Nephron progenitor cell (in vitro differentiated cells): ENCODE measurements around the gene LIFR.
A peak's percentile ranks its signal among the peaks of the same experiment; 100 is the strongest.

Experiments used
- DNase-seq: peaks from one replicate; pipeline ENCODE4 v3.0.0; 2021
- H3K27ac Mint-ChIP-seq: 2 replicates; pipeline ENCODE4 v1.8.0; 2021; ENCODE audit warnings: mild to moderate bottlenecking, moderate library complexity, mixed read lengths
- H3K27me3 Mint-ChIP-seq: 2 replicates; pipeline ENCODE4 v1.8.0; 2021; ENCODE audit warnings: mild to moderate bottlenecking, low read depth, mixed read lengths; ENCODE audit not compliant: poor library complexity
- H3K36me3 Mint-ChIP-seq: 2 replicates; pipeline ENCODE4 v1.8.0; 2021; ENCODE audit warnings: low read depth, mixed read lengths
- H3K4me1 Mint-ChIP-seq: 2 replicates; pipeline ENCODE4 v1.8.0; 2021; ENCODE audit warnings: mixed read lengths
- H3K4me3 Mint-ChIP-seq: 2 replicates; pipeline ENCODE4 v1.8.0; 2021; ENCODE audit warnings: mild to moderate bottlenecking, moderate library complexity, mixed read lengths
- H3K9me3 Mint-ChIP-seq: 2 replicates; pipeline ENCODE4 v1.8.0; 2021; ENCODE audit warnings: mild to moderate bottlenecking, moderate library complexity, mixed read lengths
- TF ChIP-seq, protein P1 (sequence below): fragments of 200-600 bp; sonication (generic); IDR thresholded peaks from 2 replicates; pipeline ENCODE4 v1.5.0; 2021; ENCODE audit warnings: antibody characterized with exemption

The LIFR gene

DNA sequence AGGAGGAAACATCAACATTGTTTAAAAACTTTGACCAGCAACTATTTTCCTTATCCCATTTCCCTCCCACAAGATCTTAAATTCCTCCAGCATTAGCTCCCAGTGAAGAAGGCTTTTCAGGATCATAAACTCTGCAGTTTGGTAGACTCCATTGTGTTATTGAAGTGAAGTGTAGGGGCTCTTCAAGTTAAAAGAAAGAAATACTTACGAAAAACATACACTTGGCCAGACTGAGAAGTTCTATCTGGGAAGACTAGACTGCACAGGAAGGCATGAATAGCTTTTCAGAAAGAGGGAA is 22.3 kb downstream of the LIFR start:
- no peak for DNase-seq
- Mint-ChIP-seq H3K36me3 (peaks cover 14% of the 10 kb centered on the region), H3K27me3 (no peaks in the 10 kb centered on the region), H3K9me3 (peaks cover 13% of the 10 kb centered on the region), H3K4me1 (peaks cover 24% of the 10 kb centered on the region), H3K27ac (peak overlapping the region; percentile 39), H3K4me3 (no peak overlapping the region)
- TF ChIP-seq, protein P1, sequence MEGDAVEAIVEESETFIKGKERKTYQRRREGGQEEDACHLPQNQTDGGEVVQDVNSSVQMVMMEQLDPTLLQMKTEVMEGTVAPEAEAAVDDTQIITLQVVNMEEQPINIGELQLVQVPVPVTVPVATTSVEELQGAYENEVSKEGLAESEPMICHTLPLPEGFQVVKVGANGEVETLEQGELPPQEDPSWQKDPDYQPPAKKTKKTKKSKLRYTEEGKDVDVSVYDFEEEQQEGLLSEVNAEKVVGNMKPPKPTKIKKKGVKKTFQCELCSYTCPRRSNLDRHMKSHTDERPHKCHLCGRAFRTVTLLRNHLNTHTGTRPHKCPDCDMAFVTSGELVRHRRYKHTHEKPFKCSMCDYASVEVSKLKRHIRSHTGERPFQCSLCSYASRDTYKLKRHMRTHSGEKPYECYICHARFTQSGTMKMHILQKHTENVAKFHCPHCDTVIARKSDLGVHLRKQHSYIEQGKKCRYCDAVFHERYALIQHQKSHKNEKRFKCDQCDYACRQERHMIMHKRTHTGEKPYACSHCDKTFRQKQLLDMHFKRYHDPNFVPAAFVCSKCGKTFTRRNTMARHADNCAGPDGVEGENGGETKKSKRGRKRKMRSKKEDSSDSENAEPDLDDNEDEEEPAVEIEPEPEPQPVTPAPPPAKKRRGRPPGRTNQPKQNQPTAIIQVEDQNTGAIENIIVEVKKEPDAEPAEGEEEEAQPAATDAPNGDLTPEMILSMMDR, result no peak

DNA sequence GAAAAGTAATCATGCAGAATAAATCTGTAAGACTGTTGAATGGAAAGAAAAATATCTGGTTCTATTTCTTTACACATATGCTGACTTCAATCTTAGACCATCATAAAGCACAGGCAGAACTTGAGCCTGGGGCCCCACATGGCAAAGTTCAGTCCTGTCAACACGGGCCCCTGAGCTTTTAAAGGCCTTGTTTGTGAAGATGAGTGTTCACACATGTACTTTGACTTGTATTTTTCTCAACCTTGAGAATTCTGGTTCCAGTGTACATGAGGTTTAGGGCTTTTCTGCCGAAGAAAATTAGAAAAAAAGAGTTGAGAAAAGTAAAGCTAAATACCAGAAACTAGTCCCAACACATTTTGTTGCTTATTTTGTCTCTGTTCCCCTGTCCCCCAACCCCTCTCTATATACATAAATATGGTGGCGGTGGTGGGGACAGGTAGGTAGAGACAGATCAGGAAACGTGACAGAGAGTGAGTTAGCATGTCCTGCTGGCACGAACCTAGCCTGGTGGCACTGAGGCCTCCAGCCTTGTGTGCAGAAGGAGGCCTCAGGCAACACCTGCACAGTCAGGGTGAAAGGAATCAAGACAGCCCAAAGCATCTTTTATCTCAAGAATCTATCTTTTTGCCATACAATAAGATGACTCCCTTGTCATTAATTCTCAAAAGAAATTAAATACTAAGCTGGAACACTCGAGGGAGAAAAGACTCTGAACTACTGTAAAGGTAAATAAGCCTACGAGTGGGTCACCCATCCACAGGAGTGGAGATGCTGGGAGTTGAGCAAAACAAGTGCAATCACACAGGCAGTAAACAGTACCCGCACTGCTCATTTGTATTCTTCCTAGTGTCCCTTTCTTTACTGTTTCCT is 22.9 kb downstream of the LIFR start:
- Mint-ChIP-seq H3K9me3 (peaks cover 13% of the 10 kb centered on the region), H3K4me1 (peaks cover 24% of the 10 kb centered on the region), H3K36me3 (peaks cover 14% of the 10 kb centered on the region), H3K4me3 (no peak overlapping the region), H3K27me3 (no peaks in the 10 kb centered on the region), H3K27ac (peak overlapping the region; percentile 39)
- TF ChIP-seq, protein P1, result no peak
- DNase-seq, result no peak

DNA sequence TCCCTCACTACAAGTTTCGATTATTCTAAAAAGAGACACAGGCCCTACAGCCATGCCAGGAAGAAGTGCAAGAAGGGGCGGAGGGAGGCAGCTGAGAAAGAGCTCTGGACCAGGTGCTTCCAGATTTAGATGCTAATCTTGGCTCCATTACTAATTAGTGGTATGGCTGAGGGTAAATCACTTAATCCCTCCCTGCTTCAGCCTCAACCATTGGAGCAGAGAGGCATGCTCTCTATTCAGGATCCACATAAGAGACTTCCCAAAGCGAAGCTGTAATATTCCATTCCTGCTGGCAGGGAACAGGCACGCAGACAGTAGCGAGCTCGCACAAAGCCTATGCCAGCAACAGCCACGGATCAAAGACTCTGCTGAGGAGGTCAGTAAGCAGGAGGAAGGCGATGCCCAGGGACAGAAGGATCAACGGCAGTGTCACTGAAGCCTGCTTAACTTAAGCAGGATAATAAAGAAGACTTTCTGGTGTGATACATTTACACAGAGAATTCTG is 24.2 kb downstream of the LIFR start:
- TF ChIP-seq, protein P1, result no peak
- Mint-ChIP-seq H3K36me3 (peaks cover 26% of the 10 kb centered on the region), H3K4me3 (no peak overlapping the region), H3K27ac (no peak overlapping the region), H3K27me3 (no peaks in the 10 kb centered on the region), H3K9me3 (peaks cover 13% of the 10 kb centered on the region), H3K4me1 (peaks cover 28% of the 10 kb centered on the region)
- DNase-seq, result no peak

DNA sequence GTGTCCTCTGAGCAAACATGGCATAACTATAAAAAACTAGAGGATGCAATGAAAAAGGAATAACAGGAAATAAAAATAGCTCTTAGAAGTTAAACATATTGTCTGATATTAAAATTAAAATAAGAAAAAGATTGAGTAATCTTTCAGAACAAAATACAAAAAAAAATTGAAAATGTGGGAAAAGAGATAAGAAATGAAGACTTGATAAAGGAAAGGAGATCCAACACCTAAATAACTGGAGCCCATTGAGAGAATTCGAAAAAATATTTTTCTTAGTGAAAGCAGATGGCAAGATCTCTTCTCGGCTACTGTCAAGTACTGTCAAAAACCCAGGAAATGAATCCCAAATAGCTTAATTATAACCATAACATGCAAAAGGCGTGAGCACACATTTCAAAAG is 24.9 kb downstream of the LIFR start:
- TF ChIP-seq, protein P1, result no peak
- no peak overlapping the region for H3K4me3 Mint-ChIP-seq
- H3K36me3 Mint-ChIP-seq, result peaks cover 31% of the 10 kb centered on the region
- no peaks in the 10 kb centered on the region for H3K27me3 Mint-ChIP-seq
- H3K27ac Mint-ChIP-seq, result no peak overlapping the region
- peaks cover 28% of the 10 kb centered on the region for H3K4me1 Mint-ChIP-seq
- DNase-seq, result no peak
- H3K9me3 Mint-ChIP-seq, result peaks cover 13% of the 10 kb centered on the region

DNA sequence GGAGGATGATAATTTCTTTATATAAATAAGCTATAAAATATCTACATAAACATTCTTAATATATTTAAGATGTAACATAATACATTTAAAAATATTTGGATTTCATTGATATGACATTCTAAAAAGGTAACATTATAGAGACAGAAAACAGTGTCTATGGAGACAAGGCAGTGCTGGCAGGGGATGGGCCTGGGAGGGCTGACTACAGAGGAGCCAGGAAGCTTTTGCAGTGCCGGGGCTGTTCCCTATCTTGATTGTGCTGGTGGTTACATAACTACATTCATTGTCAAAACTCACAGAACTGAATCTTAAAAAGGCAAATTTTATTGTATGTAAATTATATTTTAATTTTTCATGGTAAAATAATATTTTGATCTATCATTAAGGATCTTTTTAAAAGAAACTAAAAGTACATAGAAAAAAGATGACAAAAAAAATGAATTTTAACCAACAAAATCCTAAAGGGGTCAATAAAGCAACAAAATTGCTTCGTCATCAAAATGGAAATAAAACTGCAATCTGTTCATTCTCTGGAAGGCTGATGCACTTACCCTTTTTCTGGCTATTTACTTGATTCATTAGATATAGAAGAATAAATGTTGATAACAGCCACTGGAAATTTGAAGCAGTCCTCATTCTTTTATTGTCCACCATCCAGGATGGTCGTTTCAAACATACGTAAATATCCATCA is 26.3 kb downstream of the LIFR start:
- peaks cover 22% of the 10 kb centered on the region for H3K4me1 Mint-ChIP-seq
- no peak overlapping the region for H3K27ac Mint-ChIP-seq
- peaks cover 3% of the 10 kb centered on the region for H3K27me3 Mint-ChIP-seq
- H3K9me3 Mint-ChIP-seq, result peaks cover 13% of the 10 kb centered on the region
- H3K36me3 Mint-ChIP-seq, result peaks cover 32% of the 10 kb centered on the region
- TF ChIP-seq, protein P1, result no peak
- H3K4me3 Mint-ChIP-seq, result no peak overlapping the region
- no peak for DNase-seq
